Activated naive CD8-positive, alpha-beta T cell treated with anti-CD3 and anti-CD28 coated beads for 36 hours (primary cell): ENCODE results near the gene VPS35L. TPM values are rescaled to one million over a fixed set of nuclear protein-coding genes. Genes with fewer than 3 reads are reported as not detected.
A peak's percentile ranks its signal among the peaks of the same experiment; 100 is the strongest.
"Not testable (repeated sequence)": the region's sequence is repeated elsewhere in the genome, so short reads cannot be mapped to it uniquely, and the experiment has no call there.

Source experiments
- DNase-seq: peaks from one replicate; pipeline ENCODE4 v3.0.0; 2021
- H3K27ac Mint-ChIP-seq: one replicate; pipeline ENCODE4 v1.8.0; 2022; ENCODE audit warnings: mild to moderate bottlenecking, moderate library complexity, mixed read lengths
- H3K27me3 Mint-ChIP-seq: one replicate; pipeline ENCODE4 v1.8.0; 2022; ENCODE audit warnings: mild to moderate bottlenecking, mixed read lengths
- H3K36me3 Mint-ChIP-seq: one replicate; pipeline ENCODE4 v1.8.0; 2021; ENCODE audit warnings: mild to moderate bottlenecking, mixed read lengths
- H3K4me1 Mint-ChIP-seq: one replicate; pipeline ENCODE4 v1.8.0; 2021; ENCODE audit warnings: mixed read lengths
- H3K4me3 Mint-ChIP-seq: one replicate; pipeline ENCODE4 v1.8.0; 2022; ENCODE audit warnings: mild to moderate bottlenecking, moderate library complexity, mixed read lengths
- H3K9me3 Mint-ChIP-seq: one replicate; pipeline ENCODE4 v1.8.0; 2022; ENCODE audit warnings: mixed read lengths
- total RNA-seq, 2 experiments: library from RNA; stranded (reverse); gene quantifications; one replicate each; pipeline ENCODE4 v1.2.3, GENCODE V29; 2021

The VPS35L gene
- total RNA-seq, 2 experiments from 2014 or later, result 30.2 to 34.1 TPM

- peaks cover 10% of the 10 kb centered on the region for H3K4me1 Mint-ChIP-seq
- H3K4me3 Mint-ChIP-seq, result no peak overlapping the region
- H3K27ac Mint-ChIP-seq, result no peak overlapping the region
- H3K9me3 Mint-ChIP-seq, result no peaks in the 10 kb centered on the region
- no peaks in the 10 kb centered on the region for H3K27me3 Mint-ChIP-seq
- DNase-seq, result no peak
- peaks cover 36% of the 10 kb centered on the region for H3K36me3 Mint-ChIP-seq
Observed at GRCh38 chr16:19711643-19712042, 156.1 kb downstream of the VPS35L start.

- H3K4me3 Mint-ChIP-seq, result no peak overlapping the region
- H3K9me3 Mint-ChIP-seq, result no peaks in the 10 kb centered on the region
- peaks cover 36% of the 10 kb centered on the region for H3K36me3 Mint-ChIP-seq
- DNase-seq, result no peak
- no peaks in the 10 kb centered on the region for H3K27me3 Mint-ChIP-seq
- peaks cover 11% of the 10 kb centered on the region for H3K4me1 Mint-ChIP-seq
- H3K27ac Mint-ChIP-seq, result no peak overlapping the region
Observed at GRCh38 chr16:19712418-19713058, 157.0 kb downstream of the VPS35L start.

- Mint-ChIP-seq H3K27me3 (no peaks in the 10 kb centered on the region), H3K27ac (no peak overlapping the region), H3K4me3 (no peak overlapping the region), H3K36me3 (peaks cover 36% of the 10 kb centered on the region), H3K4me1 (peaks cover 11% of the 10 kb centered on the region), H3K9me3 (no peaks in the 10 kb centered on the region)
- no peak for DNase-seq
Observed at GRCh38 chr16:19713697-19714096, 158.2 kb downstream of the VPS35L start.

GRCh38 chr16:19715566-19715965 is 160.1 kb downstream of the VPS35L start:
- H3K4me1 Mint-ChIP-seq, result peaks cover 11% of the 10 kb centered on the region
- no peak for DNase-seq
- H3K4me3 Mint-ChIP-seq, result no peak overlapping the region
- H3K36me3 Mint-ChIP-seq, result peaks cover 26% of the 10 kb centered on the region
- no peaks in the 10 kb centered on the region for H3K27me3 Mint-ChIP-seq
- H3K27ac Mint-ChIP-seq, result peak overlapping the region; percentile 20
- no peaks in the 10 kb centered on the region for H3K9me3 Mint-ChIP-seq

- Mint-ChIP-seq H3K4me1 (peaks cover 11% of the 10 kb centered on the region), H3K36me3 (peaks cover 26% of the 10 kb centered on the region), H3K4me3 (peak overlapping the region; percentile 94), H3K27me3 (no peaks in the 10 kb centered on the region), H3K9me3 (no peaks in the 10 kb centered on the region), H3K27ac (no peak overlapping the region)
- DNase-seq, result no peak
Observed at GRCh38 chr16:19716183-19716582, 160.7 kb downstream of the VPS35L start.

GRCh38 chr16:19716728-19717127 is 161.2 kb downstream of the VPS35L start:
- peaks cover 10% of the 10 kb centered on the region for H3K4me1 Mint-ChIP-seq
- not testable (repeated sequence) for H3K27ac Mint-ChIP-seq, H3K9me3 Mint-ChIP-seq, DNase-seq, H3K27me3 Mint-ChIP-seq
- H3K4me3 Mint-ChIP-seq, result peak overlapping the region; percentile 94
- H3K36me3 Mint-ChIP-seq, result peaks cover 21% of the 10 kb centered on the region

GRCh38 chr16:19717314-19717713 is 161.8 kb downstream of the VPS35L start:
- Mint-ChIP-seq H3K27ac (peak overlapping the region; percentile 93), H3K36me3 (peaks cover 21% of the 10 kb centered on the region), H3K9me3 (no peaks in the 10 kb centered on the region), H3K4me3 (peak overlapping the region; percentile 94), H3K27me3 (no peaks in the 10 kb centered on the region), H3K4me1 (peaks cover 8% of the 10 kb centered on the region)
- DNase-seq, result no peak

- Mint-ChIP-seq H3K36me3 (peaks cover 21% of the 10 kb centered on the region), H3K27me3 (no peaks in the 10 kb centered on the region), H3K4me1 (peaks cover 8% of the 10 kb centered on the region), H3K27ac (peak within 1 kb of the TSS; percentile 93), H3K4me3 (peak within 1 kb of the TSS; percentile 94), H3K9me3 (no peaks in the 10 kb centered on the region)
- peak; percentile 93 for DNase-seq
Observed at GRCh38 chr16:19717741-19718623, 162.5 kb downstream of the VPS35L start, which contains the start of the genes IQCK and KNOP1. TSS of gene IQCK (plus strand) at chr16:19718271. CDS start at chr16:19718307, 36 bp downstream. TSS of gene KNOP1 (minus strand) at chr16:19718227. CDS start at chr16:19715035, 3,192 bp downstream.

DNA sequence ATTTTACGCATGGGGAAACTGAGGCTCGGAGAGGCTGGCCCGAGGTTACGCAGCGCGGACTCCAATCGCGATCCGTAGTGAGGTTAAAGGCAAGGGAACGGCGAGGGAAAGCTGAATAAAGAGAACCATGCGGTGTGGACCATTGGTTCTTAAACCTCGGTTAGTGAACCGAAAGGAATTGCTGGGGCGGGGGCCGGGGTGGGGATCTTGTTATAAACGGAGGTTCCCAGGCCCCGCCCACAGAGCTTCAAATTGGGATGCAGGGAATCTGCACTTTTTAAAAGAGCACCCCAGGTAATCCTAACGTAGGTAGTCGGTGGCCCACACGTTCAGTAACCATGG is 163.1 kb downstream of the VPS35L start:
- DNase-seq, result no peak
- Mint-ChIP-seq H3K9me3 (no peaks in the 10 kb centered on the region), H3K36me3 (peaks cover 18% of the 10 kb centered on the region), H3K27me3 (no peaks in the 10 kb centered on the region), H3K4me1 (peaks cover 8% of the 10 kb centered on the region), H3K27ac (no peak overlapping the region), H3K4me3 (peak overlapping the region; percentile 94)

- no peak overlapping the region for H3K4me3 Mint-ChIP-seq
- no peaks in the 10 kb centered on the region for H3K4me1 Mint-ChIP-seq
- no peaks in the 10 kb centered on the region for H3K36me3 Mint-ChIP-seq
- H3K9me3 Mint-ChIP-seq, result no peaks in the 10 kb centered on the region
- DNase-seq, result no peak
- H3K27me3 Mint-ChIP-seq, result no peaks in the 10 kb centered on the region
- H3K27ac Mint-ChIP-seq, result no peak overlapping the region
Observed at GRCh38 chr16:19722269-19722952, 166.9 kb downstream of the VPS35L start.

DNA sequence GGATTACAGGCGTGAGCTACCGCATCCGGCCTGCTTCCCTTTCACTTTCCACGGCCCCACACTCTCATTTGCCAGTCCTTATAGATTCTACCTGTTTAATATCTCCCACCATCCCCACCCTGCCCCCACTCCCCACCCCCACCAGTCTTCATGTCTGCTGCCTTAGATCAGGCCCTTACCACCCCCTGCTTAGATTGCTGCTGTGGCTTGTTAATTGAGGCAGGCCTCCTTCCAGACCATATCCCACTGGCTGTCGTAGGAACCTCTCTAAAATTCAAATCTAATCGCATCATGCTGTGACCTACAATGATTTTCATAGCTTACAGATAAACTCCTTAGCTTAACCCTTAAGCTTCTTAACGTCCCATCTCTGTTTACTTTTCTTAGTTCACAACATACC is 167.5 kb downstream of the VPS35L start:
- H3K27ac Mint-ChIP-seq, result no peak overlapping the region
- no peaks in the 10 kb centered on the region for H3K27me3 Mint-ChIP-seq
- no peak for DNase-seq

DNA sequence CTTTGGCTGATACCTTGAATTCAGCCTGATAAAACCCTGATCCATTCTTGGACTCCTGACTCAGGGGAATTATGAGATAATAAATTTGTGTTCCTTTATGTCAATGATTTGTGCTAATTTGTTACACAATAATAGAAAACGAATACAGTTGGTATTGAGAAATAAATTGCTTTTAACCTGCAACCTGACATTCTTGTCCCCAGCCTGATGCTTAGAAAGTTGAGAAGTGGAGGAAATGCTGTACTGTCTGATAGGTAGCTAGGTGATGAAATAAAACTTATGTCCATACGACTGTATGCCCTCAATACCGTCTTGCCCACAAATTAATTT is 173.1 kb downstream of the VPS35L start:
- H3K4me1 Mint-ChIP-seq, result peaks cover 4% of the 10 kb centered on the region
- H3K27me3 Mint-ChIP-seq, result no peaks in the 10 kb centered on the region
- no peak for DNase-seq
- H3K27ac Mint-ChIP-seq, result no peak overlapping the region
- H3K36me3 Mint-ChIP-seq, result no peaks in the 10 kb centered on the region
- H3K9me3 Mint-ChIP-seq, result no peaks in the 10 kb centered on the region
- H3K4me3 Mint-ChIP-seq, result no peak overlapping the region

More for the DNA sequence above, 167.5 kb downstream of the VPS35L start:
- Mint-ChIP-seq H3K9me3 (no peaks in the 10 kb centered on the region), H3K4me1 (peaks cover 2% of the 10 kb centered on the region), H3K36me3 (no peaks in the 10 kb centered on the region), H3K4me3 (no peak overlapping the region)

- H3K4me3 Mint-ChIP-seq, result no peak overlapping the region
- H3K27ac Mint-ChIP-seq, result no peak overlapping the region
- no peaks in the 10 kb centered on the region for H3K27me3 Mint-ChIP-seq
- no peaks in the 10 kb centered on the region for H3K9me3 Mint-ChIP-seq
- peaks cover 5% of the 10 kb centered on the region for H3K36me3 Mint-ChIP-seq
- H3K4me1 Mint-ChIP-seq, result no peaks in the 10 kb centered on the region
- DNase-seq, result no peak
Observed at GRCh38 chr16:19733551-19733950, 178.0 kb downstream of the VPS35L start.

- H3K36me3 Mint-ChIP-seq, result peaks cover 5% of the 10 kb centered on the region
- H3K4me1 Mint-ChIP-seq, result no peaks in the 10 kb centered on the region
- H3K27me3 Mint-ChIP-seq, result no peaks in the 10 kb centered on the region
- no peak overlapping the region for H3K27ac Mint-ChIP-seq
- H3K4me3 Mint-ChIP-seq, result no peak overlapping the region
- H3K9me3 Mint-ChIP-seq, result no peaks in the 10 kb centered on the region
- no peak for DNase-seq
Observed at GRCh38 chr16:19735074-19735867, 179.8 kb downstream of the VPS35L start.
